HepG2 (cell line): ENCODE measurements around the gene ZNF26. TPM values are rescaled to one million over a fixed set of nuclear protein-coding genes. Genes with fewer than 3 reads are reported as not detected.

Source experiments
- ARNTL ChIP-seq: sonication (generic); formaldehyde crosslinking; IDR thresholded peaks from 2 replicates; pipeline ENCODE4 v1.4.0; 2020; ENCODE audit warnings: mild to moderate bottlenecking, missing genetic modification reagents
- ATF4 ChIP-seq, 2 experiments: fragments of 450-650 bp in 1 of 2; sonication (generic) in 1 of 2; formaldehyde crosslinking; IDR thresholded peaks; 2 replicates each; pipeline versions ENCODE4 v1.5.0 to v1.8.0; 2020 to 2022; ENCODE audit warnings: mild to moderate bottlenecking in 1 of 2, missing genetic modification reagents in 1 of 2
- BCL6 ChIP-seq: IDR thresholded peaks from 2 replicates; pipeline ENCODE4 v1.6.1; 2016; ENCODE audit warnings: missing genetic modification reagents, missing compliant biosample characterization
- HNF1B ChIP-seq: sonication (generic); formaldehyde crosslinking; IDR thresholded peaks from 2 replicates; pipeline ENCODE4 v1.5.1; 2020; ENCODE audit warnings: mild to moderate bottlenecking, moderate library complexity, missing genetic modification reagents
- MAZ ChIP-seq, 2 experiments: sonication (generic) in 1 of 2; formaldehyde crosslinking in 1 of 2; IDR thresholded peaks; 2 replicates each; pipeline versions ENCODE4 v1.5.0 to v1.6.1; 2012 to 2020; ENCODE audit warnings: low read depth in 2 of 2, mild to moderate bottlenecking in 2 of 2, borderline replicate concordance in 1 of 2, improper control_type of control experiment in 1 of 2, low read length in 1 of 2, missing genetic modification reagents in 1 of 2, moderate library complexity in 1 of 2
- RBFOX2 ChIP-seq: fragments of 200-400 bp; formaldehyde crosslinking; IDR thresholded peaks from 2 replicates; pipeline ENCODE4 v1.6.1; 2017; ENCODE audit warnings: low read depth, mild to moderate bottlenecking, low read length
- RCOR2 ChIP-seq: IDR thresholded peaks from 2 replicates; pipeline ENCODE4 v1.6.1; 2016; ENCODE audit warnings: missing biosample characterization, missing genetic modification reagents
- RFXANK ChIP-seq: IDR thresholded peaks from 2 replicates; pipeline ENCODE4 v1.6.1; 2016
- TBX2 ChIP-seq: sonication (generic); formaldehyde crosslinking; IDR thresholded peaks from 2 replicates; pipeline ENCODE4 v1.5.0; 2020; ENCODE audit warnings: missing genetic modification reagents, mild to moderate bottlenecking, borderline replicate concordance
- XRCC5 ChIP-seq: fragments of 200-400 bp; formaldehyde crosslinking; optimal IDR thresholded peaks from 2 replicates; pipeline ENCODE3; 2017; ENCODE audit warnings: mild to moderate bottlenecking, low read length
- ZBTB10 ChIP-seq: sonication (generic); formaldehyde crosslinking; IDR thresholded peaks from 2 replicates; pipeline ENCODE4 v1.4.0; 2020; ENCODE audit warnings: missing genetic modification reagents, borderline replicate concordance
- ZBTB34 ChIP-seq: sonication (generic); formaldehyde crosslinking; IDR thresholded peaks from 2 replicates; pipeline ENCODE4 v1.8.0; 2022; ENCODE audit warnings: mild to moderate bottlenecking, missing genetic modification reagents
- ZFY ChIP-seq: sonication (generic); formaldehyde crosslinking; IDR thresholded peaks from 2 replicates; pipeline ENCODE4 v1.4.0; 2020; ENCODE audit warnings: missing genetic modification reagents
- ZNF275 ChIP-seq: sonication (generic); formaldehyde crosslinking; IDR thresholded peaks from 2 replicates; pipeline ENCODE4 v1.8.0; 2022; ENCODE audit warnings: missing genetic modification reagents, mild to moderate bottlenecking, inconsistent platforms, borderline replicate concordance
- ZNF513 ChIP-seq: sonication (generic); formaldehyde crosslinking; conservative IDR thresholded peaks from 2 replicates; pipeline ENCODE4 v1.5.0; 2020; ENCODE audit warnings: missing genetic modification reagents
- ZNF746 ChIP-seq: sonication (generic); formaldehyde crosslinking; IDR thresholded peaks from 2 replicates; pipeline ENCODE4 v1.8.0; 2022; ENCODE audit warnings: mild to moderate bottlenecking, missing genetic modification reagents
- ZSCAN22 ChIP-seq: sonication (generic); formaldehyde crosslinking; IDR thresholded peaks from 2 replicates; pipeline ENCODE4 v1.4.0; 2020; ENCODE audit warnings: mild to moderate bottlenecking, missing genetic modification reagents
- polyA plus RNA-seq, 8 experiments: library from polyadenylated mRNA; depleted of rRNA in 3 of 8; stranded (reverse) in 7 of 8; unstranded in 1 of 8; fragments of >200 nt; fragmentation: Illumina TruSeq in 4 of 8; extraction: Trizol in 4 of 8; gene quantifications; 2 replicates each; pipeline versions ENCODE4 v1.2.1 to v1.2.3, GENCODE V29; 2011 to 2016; ENCODE audit warnings: low read depth in 4 of 8, missing spikeins in 1 of 8, mixed read lengths in 1 of 8; ENCODE audit not compliant: insufficient read depth in 1 of 8
- total RNA-seq, 5 experiments: library from RNA; depleted of rRNA; stranded (reverse); fragments of >200 nt; fragmentation: Illumina TruSeq; extraction: Trizol; gene quantifications; 2 replicates each; pipeline ENCODE4 v1.2.3, GENCODE V29; 2016; ENCODE audit warnings: low read depth in 1 of 5

ZNF26 gene
- total and polyA plus RNA-seq, 2 of the 13 experiments (the other 11 are each of a cell fraction or from before 2014, with no cell fraction given), result 3.8 to 6.5 TPM

GRCh38 chr12:132955094-132956010 is 30.8 kb upstream of the ZNF26 start (continued):
- TF ChIP-seq ZNF275 (no peak; the same call in 1 of the 2 replicates), RBFOX2 (0 out of 2 replicates have a peak, but pooled peaks have one; percentile 24), ZSCAN22 (no peak), RCOR2 (CRISPR knock-in tag) (no peak), ZBTB10 (CRISPR knock-in tag) (peak; percentile 75; the same call in 1 of the 2 replicates), ATF4 (CRISPR knock-in tag; IDR thresholded peaks at IDR 0.05) (no peak; a peak in 1 of 4 replicates), ZBTB34 (CRISPR knock-in tag) (no peak), MAZ (IDR thresholded peaks at IDR 0.05; ENCODE audit: borderline replicate concordance, low read depth, low read length) (no peak), MAZ (CRISPR knock-in tag; IDR thresholded peaks at IDR 0.05; ENCODE audit: low read depth) (peak; percentile 9; the same call in 1 of the 2 replicates), XRCC5 (no peak), BCL6 (CRISPR knock-in tag) (no peak), HNF1B (no peak), ZNF746 (CRISPR knock-in tag) (peak; percentile 34; the same call in 1 of the 2 replicates), ARNTL (CRISPR knock-in tag) (no peak), ZFY (CRISPR knock-in tag) (peak; percentile 75), TBX2 (0 out of 2 replicates have a peak, but pooled peaks have one; percentile 33), RFXANK (CRISPR knock-in tag) (no peak), ZNF513 (CRISPR knock-in tag) (no peak)
